ENCODE measurements around the gene PLXNA2. TPM values are rescaled to one million over a fixed set of nuclear protein-coding genes. Genes with fewer than 3 reads are reported as not detected.

The PLXNA2 gene
- total and polyA plus RNA-seq, 2 donors (not counting 1 experiment from before 2014, with no cell fraction given), result 0.31 to 1.2 TPM

DNA sequence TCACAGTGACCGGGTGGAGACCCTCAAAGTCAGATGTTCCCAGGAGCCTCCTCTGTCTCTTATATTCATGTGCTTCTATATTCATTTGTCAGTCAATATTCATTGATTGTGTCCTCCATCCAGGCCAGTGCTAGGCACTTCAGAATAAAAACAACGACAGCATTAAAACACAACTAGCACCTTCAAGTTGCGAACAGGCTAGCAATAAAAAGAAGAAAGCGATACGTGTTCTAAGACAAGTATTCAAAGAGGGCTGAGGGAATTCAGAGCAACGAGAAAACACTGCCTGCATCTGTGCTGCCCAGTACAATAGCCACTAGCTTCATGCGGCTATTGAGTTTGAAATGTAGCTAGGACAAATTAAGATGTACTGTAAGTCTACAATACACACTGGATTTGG lies 138.0 kb downstream of the PLXNA2 start:
- Histone ChIP-seq H3K4me2 (replicated peaks; ENCODE audit: low read depth, low read length, poor library complexity, severe bottlenecking) (no peak overlapping the region), H3K9ac (ENCODE audit: low read length) (no peak overlapping the region), H3K27me3 (replicated peaks in 1 of 4; ENCODE audit: control extremely low read depth in 1 of 4, control insufficient read depth in 3 of 4, insufficient read depth in 4 of 4, low read length in 3 of 4) (no peaks in the 10 kb centered on the region), H4K20me1 (ENCODE audit: control insufficient read depth, insufficient read depth, low read length, poor library complexity, severe bottlenecking) (no peaks in the 10 kb centered on the region), H3K79me2 (ENCODE audit: control insufficient read depth, insufficient read depth, low read length) (no peaks in the 10 kb centered on the region), H3K4me3 (ENCODE audit: control extremely low read depth in 1 of 5, extremely low read depth in 1 of 5, insufficient read depth in 1 of 5, low read depth in 2 of 5, low read length in 4 of 5) (no peak overlapping the region), H3K9me3 (ENCODE audit: control extremely low read depth in 1 of 3, control insufficient read depth in 2 of 3, insufficient read depth in 1 of 3, low read length in 2 of 3) (no peaks in the 10 kb centered on the region), H3K4me1 (ENCODE audit: control insufficient read depth in 2 of 2, insufficient read depth in 2 of 2, low read length in 2 of 2) (no peaks in the 10 kb centered on the region), H3K27ac (ENCODE audit: low read length in 2 of 2) (no peak overlapping the region), H2AFZ (ENCODE audit: insufficient read depth, low read depth, low read length, poor library complexity, severe bottlenecking) (no peak overlapping the region), H3K36me3 (replicated peaks in 1 of 2; ENCODE audit: control extremely low read depth in 1 of 2, control insufficient read depth in 1 of 2, extremely low read depth in 1 of 2, insufficient read depth in 2 of 2, low read length in 1 of 2) (no peaks in the 10 kb centered on the region)
- H3K9me3 Mint-ChIP-seq (ENCODE audit: insufficient read depth), result no peaks in the 10 kb centered on the region
- DNase-seq (no peak), ATAC-seq (ENCODE audit: low read depth) (no peak)
- TF ChIP-seq EZH2 (IDR thresholded peaks at IDR 0.05; ENCODE audit: borderline replicate concordance, insufficient read depth, low read depth, low read length, poor library complexity, severe bottlenecking), result no peak
- TF ChIP-seq, protein P1, sequence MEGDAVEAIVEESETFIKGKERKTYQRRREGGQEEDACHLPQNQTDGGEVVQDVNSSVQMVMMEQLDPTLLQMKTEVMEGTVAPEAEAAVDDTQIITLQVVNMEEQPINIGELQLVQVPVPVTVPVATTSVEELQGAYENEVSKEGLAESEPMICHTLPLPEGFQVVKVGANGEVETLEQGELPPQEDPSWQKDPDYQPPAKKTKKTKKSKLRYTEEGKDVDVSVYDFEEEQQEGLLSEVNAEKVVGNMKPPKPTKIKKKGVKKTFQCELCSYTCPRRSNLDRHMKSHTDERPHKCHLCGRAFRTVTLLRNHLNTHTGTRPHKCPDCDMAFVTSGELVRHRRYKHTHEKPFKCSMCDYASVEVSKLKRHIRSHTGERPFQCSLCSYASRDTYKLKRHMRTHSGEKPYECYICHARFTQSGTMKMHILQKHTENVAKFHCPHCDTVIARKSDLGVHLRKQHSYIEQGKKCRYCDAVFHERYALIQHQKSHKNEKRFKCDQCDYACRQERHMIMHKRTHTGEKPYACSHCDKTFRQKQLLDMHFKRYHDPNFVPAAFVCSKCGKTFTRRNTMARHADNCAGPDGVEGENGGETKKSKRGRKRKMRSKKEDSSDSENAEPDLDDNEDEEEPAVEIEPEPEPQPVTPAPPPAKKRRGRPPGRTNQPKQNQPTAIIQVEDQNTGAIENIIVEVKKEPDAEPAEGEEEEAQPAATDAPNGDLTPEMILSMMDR (IDR thresholded peaks at IDR 0.05), result no peak
- POLR2A ChIA-PET, result no interaction called here
- H3K4me1 Mint-ChIP-seq, result no peaks in the 10 kb centered on the region
- 83% methylated on average over 4 of the region's 7 CpGs for WGBS (ENCODE audit: insufficient coverage)
- intact Hi-C loops (cut with micrococcal nuclease), result no loop called here
- no peak overlapping the region for H3K4me3 Mint-ChIP-seq
- no peak overlapping the region for H3K27ac Mint-ChIP-seq
- CTCF ChIA-PET, result interaction anchor here (1.0 kb wide), 1 partner anchor 12 kb away, joined by 3 read pairs; no protein-coding TSS in a partner anchor
- H3K27me3 Mint-ChIP-seq, result peaks cover 18% of the 10 kb centered on the region

- Mint-ChIP-seq H3K27me3 (peaks cover 17% of the 10 kb centered on the region), H3K27ac (no peak overlapping the region), H3K4me1 (no peaks in the 10 kb centered on the region), H3K4me3 (no peak overlapping the region), H3K9me3 (ENCODE audit: insufficient read depth) (no peaks in the 10 kb centered on the region)
- no peaks in the 10 kb centered on the region for H4K20me1 ChIP-seq (ENCODE audit: control insufficient read depth, insufficient read depth, low read length, poor library complexity, severe bottlenecking)
- ChIA-PET POLR2A (no interaction called here), CTCF (no interaction called here)
- intact Hi-C loops (cut with micrococcal nuclease), result no loop called here
- H2AFZ ChIP-seq (ENCODE audit: insufficient read depth, low read depth, low read length, poor library complexity, severe bottlenecking), result no peak overlapping the region
- H3K27ac ChIP-seq (ENCODE audit: low read length in 2 of 2), result no peak overlapping the region
- H3K36me3 ChIP-seq (replicated peaks in 1 of 2; ENCODE audit: control extremely low read depth in 1 of 2, control insufficient read depth in 1 of 2, extremely low read depth in 1 of 2, insufficient read depth in 2 of 2, low read length in 1 of 2), result no peaks in the 10 kb centered on the region
- no peak overlapping the region for H3K4me2 ChIP-seq (replicated peaks; ENCODE audit: low read depth, low read length, poor library complexity, severe bottlenecking)
- no peaks in the 10 kb centered on the region for H3K4me1 ChIP-seq (ENCODE audit: control insufficient read depth in 2 of 2, insufficient read depth in 2 of 2, low read length in 2 of 2)
- no peak overlapping the region for H3K9ac ChIP-seq (ENCODE audit: low read length)
- ATAC-seq (ENCODE audit: low read depth) (no peak), DNase-seq (no peak)
- no peaks in the 10 kb centered on the region for H3K9me3 ChIP-seq (ENCODE audit: control extremely low read depth in 1 of 3, control insufficient read depth in 2 of 3, insufficient read depth in 1 of 3, low read length in 2 of 3)
- H3K79me2 ChIP-seq (ENCODE audit: control insufficient read depth, insufficient read depth, low read length), result no peaks in the 10 kb centered on the region
- no peaks in the 10 kb centered on the region for H3K27me3 ChIP-seq (replicated peaks in 1 of 4; ENCODE audit: control extremely low read depth in 1 of 4, control insufficient read depth in 3 of 4, insufficient read depth in 4 of 4, low read length in 3 of 4)
- WGBS (ENCODE audit: insufficient coverage), result 86% methylated on average over 3 of the region's 5 CpGs
- H3K4me3 ChIP-seq (ENCODE audit: control extremely low read depth in 1 of 5, extremely low read depth in 1 of 5, insufficient read depth in 1 of 5, low read depth in 2 of 5, low read length in 4 of 5), result no peak overlapping the region
- TF ChIP-seq, protein P1 (IDR thresholded peaks at IDR 0.05), result no peak
- no peak for TF ChIP-seq EZH2 (IDR thresholded peaks at IDR 0.05; ENCODE audit: borderline replicate concordance, insufficient read depth, low read depth, low read length, poor library complexity, severe bottlenecking)
Measured at GRCh38 chr1:208105756-208106155, 138.4 kb downstream of the PLXNA2 start.
